ENCODE data around the gene UCKL1. TPM values are rescaled to one million over a fixed set of nuclear protein-coding genes. Genes with fewer than 3 reads are reported as not detected.
"Not testable (repeated sequence)": the region's sequence is repeated elsewhere in the genome, so short reads cannot be mapped to it uniquely, and the experiment has no call there.

Gene UCKL1
- total RNA-seq, 1 donor from 2014 or later: 16.2 TPM

GRCh38 chr20:63961664-63962425 lies 5.6 kb upstream of the UCKL1 start:
- TF ChIP-seq CTCF (conservative IDR thresholded peaks at IDR 0.05; ENCODE audit: low read depth, low read length): no peak
- no peak overlapping the region for H3K4me3 ChIP-seq (ENCODE audit: low read depth, low read length)
- DNase-seq (ENCODE audit: low read depth): no peak

- H3K4me3 ChIP-seq (ENCODE audit: low read depth, low read length); DNase-seq (ENCODE audit: low read depth): not testable (repeated sequence)
Measured at GRCh38 chr20:63960654-63961621, 4.7 kb upstream of the UCKL1 start.

GRCh38 chr20:63959699-63960075 lies 3.5 kb upstream of the UCKL1 start:
- no peak for TF ChIP-seq CTCF (conservative IDR thresholded peaks at IDR 0.05; ENCODE audit: low read depth, low read length)
- DNase-seq (ENCODE audit: low read depth): no peak
- no peak overlapping the region for H3K4me3 ChIP-seq (ENCODE audit: low read depth, low read length)

GRCh38 chr20:63958964-63959698 lies 2.9 kb upstream of the UCKL1 start:
- TF ChIP-seq CTCF (conservative IDR thresholded peaks at IDR 0.05; ENCODE audit: low read depth, low read length): no peak
- no peak overlapping the region for H3K4me3 ChIP-seq (ENCODE audit: low read depth, low read length)
- DNase-seq (ENCODE audit: low read depth): no peak

- DNase-seq (ENCODE audit: low read depth): no peak
- no peak overlapping the region for H3K4me3 ChIP-seq (ENCODE audit: low read depth, low read length)
- no peak for TF ChIP-seq CTCF (conservative IDR thresholded peaks at IDR 0.05; ENCODE audit: low read depth, low read length)
Measured at GRCh38 chr20:63958471-63958870, 2.3 kb upstream of the UCKL1 start.

GRCh38 chr20:63957690-63958441 lies 1.6 kb upstream of the UCKL1 start:
- H3K4me3 ChIP-seq (ENCODE audit: low read depth, low read length): peak overlapping the region; percentile 64
- no peak for TF ChIP-seq CTCF (conservative IDR thresholded peaks at IDR 0.05; ENCODE audit: low read depth, low read length)
- no peak for DNase-seq (ENCODE audit: low read depth)
